ENCODE data around the gene TARP.
"Not testable (repeated sequence)": the region's sequence is repeated elsewhere in the genome, so short reads cannot be mapped to it uniquely, and the experiment has no call there.

TARP gene

GRCh38 chr7:38259157-38259556, 14.3 kb downstream of the TARP start:
- not testable (repeated sequence) for DNase-seq

- no peak for DNase-seq
These were observed 16.1 kb downstream of the TARP start for GRCh38 chr7:38257350-38257677.

- not testable (repeated sequence) for DNase-seq
These were observed 23.6 kb downstream of the TARP start for GRCh38 chr7:38249849-38250248.

- DNase-seq = no peak
These were observed 25.3 kb downstream of the TARP start for GRCh38 chr7:38248069-38248567.

- no peak for DNase-seq
These were observed 27.9 kb downstream of the TARP start for GRCh38 chr7:38245409-38245977.

GRCh38 chr7:38244516-38244915, 28.9 kb downstream of the TARP start:
- DNase-seq = no peak

- not testable (repeated sequence) for DNase-seq
These were observed 30.1 kb downstream of the TARP start for GRCh38 chr7:38243345-38243744.

GRCh38 chr7:38242814-38243213, 30.6 kb downstream of the TARP start:
- DNase-seq = no peak

GRCh38 chr7:38241071-38241470, 32.4 kb downstream of the TARP start:
- DNase-seq = no peak

GRCh38 chr7:38239129-38239528, 34.3 kb downstream of the TARP start:
- DNase-seq = not testable (repeated sequence)

- no peak for DNase-seq
These were observed 37.8 kb downstream of the TARP start for GRCh38 chr7:38235606-38236005.

GRCh38 chr7:38234759-38235158, 38.7 kb downstream of the TARP start:
- DNase-seq = not testable (repeated sequence)

- DNase-seq = no peak
These were observed 40.7 kb downstream of the TARP start for GRCh38 chr7:38232502-38233366.

- DNase-seq = no peak
These were observed 43.4 kb downstream of the TARP start for GRCh38 chr7:38229884-38230642.

- DNase-seq = no peak
These were observed 44.0 kb downstream of the TARP start for GRCh38 chr7:38229386-38229785.

GRCh38 chr7:38224392-38224791, 49.0 kb downstream of the TARP start:
- no peak for DNase-seq

GRCh38 chr7:38223306-38223705, 50.1 kb downstream of the TARP start:
- DNase-seq = no peak

GRCh38 chr7:38222481-38223096, 50.8 kb downstream of the TARP start:
- no peak for DNase-seq

GRCh38 chr7:38220452-38220851, 53.0 kb downstream of the TARP start:
- DNase-seq = no peak

GRCh38 chr7:38217672-38218071, 55.8 kb downstream of the TARP start:
- DNase-seq = no peak

GRCh38 chr7:38215735-38216670, 57.4 kb downstream of the TARP start:
- no peak for DNase-seq

GRCh38 chr7:38215115-38215514, 58.3 kb downstream of the TARP start:
- no peak for DNase-seq

All from cortex of kidney (tissue), 1 donor.